ENCODE measurements around the gene ELP6.
"Not testable (repeated sequence)": the region's sequence is repeated elsewhere in the genome, so short reads cannot be mapped to it uniquely, and the experiment has no call there.

DNA sequence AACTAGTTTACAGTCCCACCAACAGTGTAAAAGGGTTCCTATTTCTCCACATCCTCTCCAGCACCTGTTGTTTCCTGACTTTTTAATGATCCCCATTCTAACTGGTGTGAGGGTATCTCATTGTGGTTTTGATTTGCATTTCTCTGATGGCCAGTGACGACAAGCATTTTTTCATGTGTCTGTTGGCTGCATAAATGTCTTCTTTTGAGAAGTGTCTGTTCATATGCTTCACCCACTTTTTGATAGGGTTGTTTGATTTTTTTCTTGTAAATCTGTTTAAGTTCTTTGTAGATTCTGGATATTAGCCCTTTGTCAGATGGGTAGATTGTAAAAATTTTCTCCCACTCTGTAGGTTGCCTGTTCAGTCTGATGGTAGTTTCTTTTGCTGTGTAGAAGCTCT is 45.2 kb downstream of the ELP6 start:
- TF ChIP-seq POLR2A, CTCF, POLR2AphosphoS5 (IDR thresholded peaks at IDR 0.05): not testable (repeated sequence)

Data from breast epithelium (tissue), 3 donors.